ENCODE measurements around the gene HOXA9.

DNA sequence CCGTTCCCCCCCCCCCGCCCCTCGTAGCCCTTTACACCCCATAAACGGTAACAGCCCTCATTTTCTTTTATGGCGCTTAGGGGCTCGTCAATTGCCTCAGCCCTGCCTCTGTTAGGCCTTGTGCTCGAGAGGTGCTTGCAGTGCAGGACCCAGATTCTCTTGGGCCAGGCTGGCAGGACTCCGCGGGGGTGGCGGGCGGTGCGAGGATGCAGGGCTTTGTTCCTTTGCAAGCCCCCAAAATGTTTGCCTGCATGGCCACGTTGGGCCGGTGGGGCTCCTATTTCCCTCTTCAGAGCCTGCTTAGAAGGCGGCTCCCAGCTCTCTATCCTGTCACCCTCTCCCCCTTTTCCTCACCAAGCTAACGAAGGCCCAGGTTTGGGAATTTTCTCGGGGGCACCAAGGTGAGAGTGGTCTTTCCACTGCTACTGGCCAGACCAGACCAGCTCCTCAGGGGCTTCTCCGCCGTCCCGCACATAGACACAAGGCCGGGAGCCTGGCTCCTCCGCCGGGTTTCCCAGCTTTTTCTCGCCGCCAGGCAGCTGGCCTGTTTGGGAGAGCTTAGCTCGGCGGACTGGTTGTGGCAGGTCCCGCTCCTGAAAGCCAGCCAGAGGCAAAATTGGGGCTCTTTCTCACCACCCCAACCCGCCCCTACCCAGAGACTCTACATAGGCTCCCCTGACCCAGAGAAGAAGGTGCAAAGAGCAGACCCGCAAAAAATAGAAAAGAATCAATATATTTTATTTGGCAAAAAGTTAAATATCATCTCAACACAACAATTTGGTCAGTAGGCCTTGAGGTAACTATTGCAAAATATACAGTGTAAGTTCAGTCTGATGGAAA lies 3.4 kb downstream of the HOXA9 start:
- no peak for TF ChIP-seq CTCF (IDR thresholded peaks at IDR 0.05)
- TF ChIP-seq POLR2A (IDR thresholded peaks at IDR 0.05), result no peak
